Left ventricle myocardium inferior (tissue), 1 donor: Measurements from ENCODE around the gene TRPC3. TPM values are rescaled to one million over a fixed set of nuclear protein-coding genes. Genes with fewer than 3 reads are reported as not detected.
"Not testable (repeated sequence)": the region's sequence is repeated elsewhere in the genome, so short reads cannot be mapped to it uniquely, and the experiment has no call there.

Source experiments
- DNase-seq: peaks from one replicate; pipeline ENCODE4 v3.0.0-alpha.2; 2020
- H3K27ac ChIP-seq: fragments of 200-600 bp; replicated peaks from 2 replicates; pipeline ENCODE4 v1.8.0; 2021
- H3K27me3 ChIP-seq: fragments of 200-600 bp; 2 replicates; pipeline ENCODE4 v1.8.0; 2021; ENCODE audit warnings: low read depth
- H3K36me3 ChIP-seq: fragments of 200-600 bp; 2 replicates; pipeline ENCODE4 v1.8.0; 2021
- H3K4me1 ChIP-seq: fragments of 200-600 bp; 2 replicates; pipeline ENCODE4 v1.8.0; 2021
- H3K4me3 ChIP-seq: fragments of 200-600 bp; 2 replicates; pipeline ENCODE4 v1.8.0; 2021; ENCODE audit warnings: mild to moderate bottlenecking, moderate library complexity
- H3K9me3 ChIP-seq: fragments of 200-600 bp; replicated peaks from 2 replicates; pipeline ENCODE4 v1.8.0; 2021
- intact Hi-C: fragments of 100-400 bp; cut with micrococcal nuclease; formaldehyde crosslinking; loops from one replicate; pipeline ENCODE4 v1.11.0; 2022
- total RNA-seq: library from RNA; stranded (reverse); fragmentation: NEBNext Ultra II Directional; extraction: Animal tissue kit (Norgen Biotek cat#: 25700); gene quantifications from one replicate; pipeline ENCODE4 v1.2.1, GENCODE V29; 2021
- TF ChIP-seq, protein P1 (sequence below): fragments of 200-600 bp; IDR thresholded peaks from 2 replicates; pipeline ENCODE4 v1.8.0; 2021; ENCODE audit warnings: antibody characterized with exemption, mild to moderate bottlenecking, borderline replicate concordance
- donor health status: DM: no; HTN: yes; CAD: no; lungs with severe emphysema.

The TRPC3 gene
- total RNA-seq, 1 donor from 2014 or later: 0.25 TPM

- no peak for DNase-seq
- H3K27ac ChIP-seq: no peak overlapping the region
- no peak overlapping the region for H3K4me3 ChIP-seq
- H3K9me3 ChIP-seq: no peaks in the 10 kb centered on the region
- peaks cover 8% of the 10 kb centered on the region for H3K27me3 ChIP-seq
- no peaks in the 10 kb centered on the region for H3K4me1 ChIP-seq
- intact Hi-C loops: no loop called here
- TF ChIP-seq, protein P1, sequence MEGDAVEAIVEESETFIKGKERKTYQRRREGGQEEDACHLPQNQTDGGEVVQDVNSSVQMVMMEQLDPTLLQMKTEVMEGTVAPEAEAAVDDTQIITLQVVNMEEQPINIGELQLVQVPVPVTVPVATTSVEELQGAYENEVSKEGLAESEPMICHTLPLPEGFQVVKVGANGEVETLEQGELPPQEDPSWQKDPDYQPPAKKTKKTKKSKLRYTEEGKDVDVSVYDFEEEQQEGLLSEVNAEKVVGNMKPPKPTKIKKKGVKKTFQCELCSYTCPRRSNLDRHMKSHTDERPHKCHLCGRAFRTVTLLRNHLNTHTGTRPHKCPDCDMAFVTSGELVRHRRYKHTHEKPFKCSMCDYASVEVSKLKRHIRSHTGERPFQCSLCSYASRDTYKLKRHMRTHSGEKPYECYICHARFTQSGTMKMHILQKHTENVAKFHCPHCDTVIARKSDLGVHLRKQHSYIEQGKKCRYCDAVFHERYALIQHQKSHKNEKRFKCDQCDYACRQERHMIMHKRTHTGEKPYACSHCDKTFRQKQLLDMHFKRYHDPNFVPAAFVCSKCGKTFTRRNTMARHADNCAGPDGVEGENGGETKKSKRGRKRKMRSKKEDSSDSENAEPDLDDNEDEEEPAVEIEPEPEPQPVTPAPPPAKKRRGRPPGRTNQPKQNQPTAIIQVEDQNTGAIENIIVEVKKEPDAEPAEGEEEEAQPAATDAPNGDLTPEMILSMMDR: no peak
- H3K36me3 ChIP-seq: no peaks in the 10 kb centered on the region
Observed at GRCh38 chr4:121927948-121928347, 23.9 kb downstream of the TRPC3 start.

GRCh38 chr4:121926490-121926889, 25.4 kb downstream of the TRPC3 start:
- H3K27me3 ChIP-seq, DNase-seq, H3K27ac ChIP-seq, H3K9me3 ChIP-seq, intact Hi-C loops, H3K36me3 ChIP-seq, H3K4me1 ChIP-seq, H3K4me3 ChIP-seq: not testable (repeated sequence)

- no peaks in the 10 kb centered on the region for H3K36me3 ChIP-seq
- H3K27ac ChIP-seq: no peak overlapping the region
- H3K4me1 ChIP-seq: no peaks in the 10 kb centered on the region
- H3K27me3 ChIP-seq: peaks cover 9% of the 10 kb centered on the region
- no peaks in the 10 kb centered on the region for H3K9me3 ChIP-seq
- H3K4me3 ChIP-seq: no peak overlapping the region
- DNase-seq: no peak
- TF ChIP-seq, protein P1: no peak
- intact Hi-C loops: no loop called here
Observed at GRCh38 chr4:121923306-121923705, 28.6 kb downstream of the TRPC3 start.

DNA sequence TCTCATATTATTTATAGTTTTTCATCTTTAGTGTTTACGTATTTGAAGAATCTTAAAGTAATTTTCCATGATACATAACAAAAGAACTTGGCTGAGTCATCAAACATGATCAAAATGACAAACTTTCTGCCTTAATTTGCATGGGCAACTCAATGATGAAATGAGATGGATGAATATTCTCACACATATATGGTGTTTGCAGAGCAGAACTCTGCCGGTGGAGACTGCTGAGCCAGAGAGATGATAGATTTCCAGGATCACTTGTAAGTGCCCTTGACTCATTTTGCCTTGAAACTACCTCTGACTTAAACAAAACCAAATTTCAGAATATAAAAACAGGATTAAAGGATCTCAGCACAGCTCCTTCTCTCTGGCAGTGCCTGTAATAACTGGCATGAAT, 38.2 kb downstream of the TRPC3 start:
- DNase-seq: no peak
- H3K27me3 ChIP-seq: no peaks in the 10 kb centered on the region
- intact Hi-C loops: no loop called here
- H3K4me1 ChIP-seq: no peaks in the 10 kb centered on the region
- no peaks in the 10 kb centered on the region for H3K9me3 ChIP-seq
- TF ChIP-seq, protein P1: no peak
- no peak overlapping the region for H3K27ac ChIP-seq
- no peaks in the 10 kb centered on the region for H3K36me3 ChIP-seq
- no peak overlapping the region for H3K4me3 ChIP-seq

DNA sequence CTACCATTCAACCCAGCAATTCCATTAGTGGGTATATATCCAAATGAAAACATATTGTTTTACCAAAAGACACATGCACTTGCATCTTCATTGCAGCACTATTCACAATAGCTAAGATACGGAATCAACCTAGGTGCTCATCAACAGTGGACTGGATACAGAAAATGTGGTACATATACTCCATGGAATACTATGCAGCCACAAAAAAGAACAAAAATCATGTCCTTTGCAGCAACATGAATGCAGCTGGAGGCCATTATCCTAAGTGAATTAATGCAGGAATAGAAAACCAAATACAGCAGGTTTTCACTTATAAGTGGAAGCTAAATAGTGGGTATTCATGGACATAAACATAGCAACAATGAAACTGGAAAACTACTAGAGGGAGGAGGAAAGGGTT, 43.5 kb downstream of the TRPC3 start:
- TF ChIP-seq, protein P1: no peak
- Histone ChIP-seq H3K36me3 (no peaks in the 10 kb centered on the region), H3K9me3 (no peaks in the 10 kb centered on the region), H3K4me3 (no peak overlapping the region), H3K27ac (no peak overlapping the region), H3K4me1 (no peaks in the 10 kb centered on the region), H3K27me3 (no peaks in the 10 kb centered on the region)
- intact Hi-C loops: no loop called here
- DNase-seq: no peak

DNA sequence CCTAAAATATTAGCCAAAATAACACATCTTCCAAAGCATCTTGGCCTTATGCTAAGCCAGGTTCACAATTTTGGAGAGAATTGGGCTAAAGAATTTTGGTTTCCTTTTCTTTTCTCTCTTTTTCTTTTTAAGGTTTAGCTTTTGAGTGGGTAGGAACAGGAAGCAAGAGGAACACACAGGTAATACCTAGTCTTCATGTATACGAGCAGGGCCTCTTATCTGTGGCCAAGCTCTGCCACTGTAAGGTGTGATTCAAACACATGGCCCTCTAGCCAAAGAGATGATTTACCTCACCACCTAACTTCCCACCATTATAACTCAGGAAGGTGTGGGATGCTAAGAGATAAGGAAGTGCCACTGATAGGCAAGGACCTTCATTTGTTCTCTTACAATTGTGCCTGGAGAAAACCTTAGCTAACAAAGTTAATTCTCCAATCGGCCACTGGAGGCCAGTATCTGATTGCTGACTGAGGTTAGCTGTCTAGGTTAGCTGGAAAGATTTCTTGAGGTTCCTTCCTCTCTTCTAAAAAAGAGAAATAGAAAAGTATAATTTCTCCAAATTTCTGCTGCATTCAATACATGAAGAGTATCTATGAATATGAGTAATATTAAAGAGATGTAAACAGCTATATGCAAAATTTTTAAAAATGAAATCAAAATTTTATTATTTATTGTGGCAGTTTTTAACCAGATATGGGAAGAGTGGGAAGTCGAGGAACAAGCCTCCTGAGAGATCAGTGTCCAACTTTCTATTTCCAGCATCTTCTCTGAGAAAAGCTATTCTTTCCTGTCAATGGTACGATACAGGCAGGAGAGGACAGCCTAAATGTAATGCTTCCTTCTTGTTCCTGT, 51.5 kb downstream of the TRPC3 start:
- Histone ChIP-seq H3K27ac (no peak overlapping the region), H3K36me3 (no peaks in the 10 kb centered on the region), H3K4me3 (no peak overlapping the region), H3K4me1 (no peaks in the 10 kb centered on the region), H3K9me3 (no peaks in the 10 kb centered on the region), H3K27me3 (peaks cover 3% of the 10 kb centered on the region)
- TF ChIP-seq, protein P1: peak; percentile 79
- intact Hi-C loops: no loop called here
- no peak for DNase-seq
